ENCODE results near the gene FAM222A. TPM values are rescaled to one million over a fixed set of nuclear protein-coding genes. Genes with fewer than 3 reads are reported as not detected.

Gene FAM222A
- total RNA-seq, 2 donors from 2014 or later = 0.68 to 2.9 TPM

GRCh38 chr12:109782326-109782703 lies 68.7 kb downstream of the FAM222A start:
- H3K4me3 ChIP-seq = no peak overlapping the region
- H3K4me1 ChIP-seq (ENCODE audit: control insufficient read depth in 1 of 2, low read depth in 2 of 2) = no peaks in the 10 kb centered on the region
- no peaks in the 10 kb centered on the region for H3K27me3 ChIP-seq (replicated peaks; ENCODE audit: insufficient read depth)
- no peak for DNase-seq (ENCODE audit: low spot score)
- no peaks in the 10 kb centered on the region for H3K36me3 ChIP-seq
- H3K27ac ChIP-seq = no peak overlapping the region
- H3K9me3 ChIP-seq = peaks cover 2% of the 10 kb centered on the region
- TF ChIP-seq, protein P1, sequence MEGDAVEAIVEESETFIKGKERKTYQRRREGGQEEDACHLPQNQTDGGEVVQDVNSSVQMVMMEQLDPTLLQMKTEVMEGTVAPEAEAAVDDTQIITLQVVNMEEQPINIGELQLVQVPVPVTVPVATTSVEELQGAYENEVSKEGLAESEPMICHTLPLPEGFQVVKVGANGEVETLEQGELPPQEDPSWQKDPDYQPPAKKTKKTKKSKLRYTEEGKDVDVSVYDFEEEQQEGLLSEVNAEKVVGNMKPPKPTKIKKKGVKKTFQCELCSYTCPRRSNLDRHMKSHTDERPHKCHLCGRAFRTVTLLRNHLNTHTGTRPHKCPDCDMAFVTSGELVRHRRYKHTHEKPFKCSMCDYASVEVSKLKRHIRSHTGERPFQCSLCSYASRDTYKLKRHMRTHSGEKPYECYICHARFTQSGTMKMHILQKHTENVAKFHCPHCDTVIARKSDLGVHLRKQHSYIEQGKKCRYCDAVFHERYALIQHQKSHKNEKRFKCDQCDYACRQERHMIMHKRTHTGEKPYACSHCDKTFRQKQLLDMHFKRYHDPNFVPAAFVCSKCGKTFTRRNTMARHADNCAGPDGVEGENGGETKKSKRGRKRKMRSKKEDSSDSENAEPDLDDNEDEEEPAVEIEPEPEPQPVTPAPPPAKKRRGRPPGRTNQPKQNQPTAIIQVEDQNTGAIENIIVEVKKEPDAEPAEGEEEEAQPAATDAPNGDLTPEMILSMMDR (IDR thresholded peaks at IDR 0.05) = no peak
- ATAC-seq (ENCODE audit: insufficient number of reproducible peaks, low FRiP score, low read depth) = no peak

- DNase-seq (ENCODE audit: low spot score) (no peak), ATAC-seq (ENCODE audit: insufficient number of reproducible peaks, low FRiP score, low read depth) (no peak)
- H3K27me3 ChIP-seq (replicated peaks; ENCODE audit: insufficient read depth) = no peaks in the 10 kb centered on the region
- H3K9me3 ChIP-seq = peaks cover 2% of the 10 kb centered on the region
- no peaks in the 10 kb centered on the region for H3K4me1 ChIP-seq (ENCODE audit: control insufficient read depth in 1 of 2, low read depth in 2 of 2)
- no peak overlapping the region for H3K4me3 ChIP-seq
- TF ChIP-seq, protein P1 (IDR thresholded peaks at IDR 0.05) = no peak
- H3K36me3 ChIP-seq = no peaks in the 10 kb centered on the region
- no peak overlapping the region for H3K27ac ChIP-seq
These were observed 69.7 kb downstream of the FAM222A start for GRCh38 chr12:109783135-109783964.

- no peak overlapping the region for H3K27ac ChIP-seq
- no peaks in the 10 kb centered on the region for H3K4me1 ChIP-seq (ENCODE audit: control insufficient read depth in 1 of 2, low read depth in 2 of 2)
- peaks cover 2% of the 10 kb centered on the region for H3K9me3 ChIP-seq
- ATAC-seq (ENCODE audit: insufficient number of reproducible peaks, low FRiP score, low read depth) = no peak
- H3K27me3 ChIP-seq (replicated peaks; ENCODE audit: insufficient read depth) = no peaks in the 10 kb centered on the region
- no peaks in the 10 kb centered on the region for H3K36me3 ChIP-seq
- no peak for DNase-seq (ENCODE audit: low spot score)
- TF ChIP-seq, protein P1 (IDR thresholded peaks at IDR 0.05) = no peak
- no peak overlapping the region for H3K4me3 ChIP-seq
These were observed 70.3 kb downstream of the FAM222A start for GRCh38 chr12:109783965-109784244.

DNA sequence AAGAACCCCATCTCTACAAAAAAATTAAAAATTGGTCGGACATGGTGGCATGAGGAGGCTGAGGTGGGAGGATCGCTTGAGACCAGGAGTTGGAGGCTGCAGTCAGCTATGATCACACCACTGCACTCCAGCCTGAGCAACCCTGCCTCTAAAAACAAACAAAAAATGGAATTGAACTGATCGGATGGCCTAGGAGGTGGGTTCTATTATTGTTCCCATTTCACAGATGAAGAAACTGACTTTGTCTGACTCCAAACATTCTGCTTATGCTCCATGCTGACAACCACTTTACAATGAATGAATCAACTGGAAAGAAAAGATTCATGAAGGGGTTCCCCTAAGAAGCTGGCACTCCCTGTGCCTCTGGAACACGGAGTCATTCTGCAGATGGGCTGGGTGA lies 72.2 kb downstream of the FAM222A start:
- Histone ChIP-seq H3K27ac (no peak overlapping the region), H3K27me3 (replicated peaks; ENCODE audit: insufficient read depth) (no peaks in the 10 kb centered on the region), H3K36me3 (no peaks in the 10 kb centered on the region), H3K4me1 (ENCODE audit: control insufficient read depth in 1 of 2, low read depth in 2 of 2) (no peaks in the 10 kb centered on the region), H3K9me3 (no peaks in the 10 kb centered on the region), H3K4me3 (no peak overlapping the region)
- TF ChIP-seq, protein P1 (IDR thresholded peaks at IDR 0.05) = no peak
- DNase-seq (ENCODE audit: low spot score) (no peak), ATAC-seq (ENCODE audit: insufficient number of reproducible peaks, low FRiP score, low read depth) (no peak)

DNA sequence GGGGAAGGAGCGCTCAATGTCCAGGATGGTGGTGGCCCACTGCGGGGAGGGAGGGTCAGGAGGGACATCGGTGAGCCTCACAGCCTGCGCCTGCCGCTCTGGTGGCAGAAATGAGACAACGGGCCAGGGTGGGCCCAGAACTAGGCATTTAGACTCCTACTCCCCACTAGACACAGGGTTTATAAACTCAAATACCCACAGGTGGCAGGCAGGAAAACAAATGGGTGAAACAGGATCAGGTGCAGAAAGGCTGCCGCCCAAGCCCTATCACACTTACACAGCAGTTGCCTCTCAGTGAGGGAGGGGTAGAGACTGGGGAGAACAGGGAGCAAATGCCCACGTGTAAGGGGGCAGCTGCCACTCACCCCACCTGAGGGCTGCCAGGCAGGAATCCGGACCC lies 73.2 kb downstream of the FAM222A start:
- TF ChIP-seq, protein P1 (IDR thresholded peaks at IDR 0.05) = no peak
- Histone ChIP-seq H3K4me1 (ENCODE audit: control insufficient read depth in 1 of 2, low read depth in 2 of 2) (no peaks in the 10 kb centered on the region), H3K9me3 (no peaks in the 10 kb centered on the region), H3K27ac (no peak overlapping the region), H3K27me3 (replicated peaks; ENCODE audit: insufficient read depth) (no peaks in the 10 kb centered on the region), H3K36me3 (no peaks in the 10 kb centered on the region), H3K4me3 (no peak overlapping the region)
- ATAC-seq (ENCODE audit: insufficient number of reproducible peaks, low FRiP score, low read depth) (no peak), DNase-seq (ENCODE audit: low spot score) (no peak)

All from thoracic aorta (tissue), 2 donors.